ENCODE results near the gene SPATC1L.

Gene SPATC1L

DNA sequence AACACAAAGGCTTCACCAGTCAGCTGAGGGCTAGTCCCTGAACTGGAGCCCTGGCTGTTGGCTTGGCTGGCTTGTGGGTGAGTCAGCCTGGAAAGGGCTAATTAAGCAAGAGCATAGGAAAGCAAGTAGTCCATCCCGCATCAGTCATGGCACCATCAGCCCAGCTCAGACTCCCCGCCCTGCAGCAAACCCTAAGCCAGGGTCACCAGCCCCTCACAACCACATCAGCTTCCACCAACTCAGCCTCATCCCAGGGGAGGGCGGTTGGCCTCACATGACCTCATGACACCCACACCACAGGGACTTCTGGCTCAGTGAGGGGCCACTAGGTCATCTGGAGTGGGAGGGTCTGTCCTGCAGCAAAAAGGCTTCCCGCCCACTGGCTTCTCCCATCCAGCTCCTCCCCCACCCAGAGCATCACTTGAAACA lies 7.0 kb upstream of the SPATC1L start:
- no peak for TF ChIP-seq EZH2 (IDR thresholded peaks at IDR 0.05; ENCODE audit: borderline replicate concordance, low read length)
- TF ChIP-seq, protein P1, sequence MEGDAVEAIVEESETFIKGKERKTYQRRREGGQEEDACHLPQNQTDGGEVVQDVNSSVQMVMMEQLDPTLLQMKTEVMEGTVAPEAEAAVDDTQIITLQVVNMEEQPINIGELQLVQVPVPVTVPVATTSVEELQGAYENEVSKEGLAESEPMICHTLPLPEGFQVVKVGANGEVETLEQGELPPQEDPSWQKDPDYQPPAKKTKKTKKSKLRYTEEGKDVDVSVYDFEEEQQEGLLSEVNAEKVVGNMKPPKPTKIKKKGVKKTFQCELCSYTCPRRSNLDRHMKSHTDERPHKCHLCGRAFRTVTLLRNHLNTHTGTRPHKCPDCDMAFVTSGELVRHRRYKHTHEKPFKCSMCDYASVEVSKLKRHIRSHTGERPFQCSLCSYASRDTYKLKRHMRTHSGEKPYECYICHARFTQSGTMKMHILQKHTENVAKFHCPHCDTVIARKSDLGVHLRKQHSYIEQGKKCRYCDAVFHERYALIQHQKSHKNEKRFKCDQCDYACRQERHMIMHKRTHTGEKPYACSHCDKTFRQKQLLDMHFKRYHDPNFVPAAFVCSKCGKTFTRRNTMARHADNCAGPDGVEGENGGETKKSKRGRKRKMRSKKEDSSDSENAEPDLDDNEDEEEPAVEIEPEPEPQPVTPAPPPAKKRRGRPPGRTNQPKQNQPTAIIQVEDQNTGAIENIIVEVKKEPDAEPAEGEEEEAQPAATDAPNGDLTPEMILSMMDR (IDR thresholded peaks at IDR 0.05; ENCODE audit: low read length): no peak
- Histone ChIP-seq H3K27ac (ENCODE audit: low read depth, low read length, poor library complexity, severe bottlenecking) (no peak overlapping the region), H3K36me3 (ENCODE audit: insufficient read depth, low read length) (peaks cover 59% of the 10 kb centered on the region), H2AFZ (ENCODE audit: low read length) (no peak overlapping the region), H3K4me1 (ENCODE audit: insufficient read depth, low read length, severe bottlenecking) (peaks cover 17% of the 10 kb centered on the region), H3K4me3 (ENCODE audit: low read depth, low read length, poor library complexity, severe bottlenecking) (no peak overlapping the region), H3K79me2 (ENCODE audit: insufficient read depth, low read length) (no peaks in the 10 kb centered on the region), H4K20me1 (ENCODE audit: insufficient read depth, low read length) (no peaks in the 10 kb centered on the region), H3K9me3 (ENCODE audit: low read length) (no peaks in the 10 kb centered on the region), H3K4me2 (ENCODE audit: low read length) (no peak overlapping the region), H3K27me3 (ENCODE audit: insufficient read depth, low read length) (no peaks in the 10 kb centered on the region), H3K9ac (ENCODE audit: low read length) (no peak overlapping the region), H3F3A (ENCODE audit: insufficient read depth, low read length) (no peaks in the 10 kb centered on the region), H3K9me2 (ENCODE audit: low read depth, low read length) (no peaks in the 10 kb centered on the region)

DNA sequence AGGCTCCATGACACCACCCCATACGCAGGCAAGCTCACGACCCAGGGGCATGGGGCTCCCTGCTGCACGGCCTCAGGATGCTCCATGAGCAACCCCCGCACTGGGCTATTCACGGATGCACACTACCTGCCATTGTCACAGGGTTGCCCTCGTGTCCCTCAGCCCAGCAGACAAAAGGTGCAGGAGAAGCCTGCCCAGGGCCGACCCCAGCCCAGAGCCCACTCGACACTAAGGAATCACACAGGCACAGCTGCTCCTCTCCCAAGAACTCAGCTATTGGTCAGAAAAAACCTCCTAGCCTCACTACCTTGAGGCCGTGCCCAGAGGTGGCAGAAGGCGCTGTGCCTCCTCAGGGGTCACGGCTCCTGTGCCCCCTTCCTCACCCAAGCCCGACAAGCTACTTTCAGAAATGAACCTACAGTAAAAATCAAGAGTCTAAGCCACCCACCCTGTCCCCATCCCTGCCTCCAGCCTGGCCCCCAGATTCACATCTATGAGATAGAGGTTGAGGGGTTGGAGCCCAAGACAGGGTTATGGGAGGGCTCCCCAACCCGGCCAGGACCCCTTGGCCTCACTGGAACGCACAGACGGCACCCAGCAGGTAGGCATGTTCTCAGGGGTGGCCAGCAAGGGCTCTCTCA lies 6.4 kb upstream of the SPATC1L start:
- Histone ChIP-seq H3K9me3 (ENCODE audit: low read length) (no peaks in the 10 kb centered on the region), H3K4me2 (ENCODE audit: low read length) (no peak overlapping the region), H3K27ac (ENCODE audit: low read depth, low read length, poor library complexity, severe bottlenecking) (no peak overlapping the region), H3K4me3 (ENCODE audit: low read depth, low read length, poor library complexity, severe bottlenecking) (no peak overlapping the region), H3K9me2 (ENCODE audit: low read depth, low read length) (no peaks in the 10 kb centered on the region), H3K79me2 (ENCODE audit: insufficient read depth, low read length) (no peaks in the 10 kb centered on the region), H3K9ac (ENCODE audit: low read length) (no peak overlapping the region), H3F3A (ENCODE audit: insufficient read depth, low read length) (no peaks in the 10 kb centered on the region; the same call in 1 of the 2 replicates), H3K36me3 (ENCODE audit: insufficient read depth, low read length) (peaks cover 52% of the 10 kb centered on the region), H2AFZ (ENCODE audit: low read length) (no peak overlapping the region), H3K4me1 (ENCODE audit: insufficient read depth, low read length, severe bottlenecking) (peaks cover 24% of the 10 kb centered on the region), H3K27me3 (ENCODE audit: insufficient read depth, low read length) (no peaks in the 10 kb centered on the region), H4K20me1 (ENCODE audit: insufficient read depth, low read length) (no peaks in the 10 kb centered on the region)
- TF ChIP-seq EZH2 (IDR thresholded peaks at IDR 0.05; ENCODE audit: borderline replicate concordance, low read length): no peak
- TF ChIP-seq, protein P1 (IDR thresholded peaks at IDR 0.05; ENCODE audit: low read length): no peak

DNA sequence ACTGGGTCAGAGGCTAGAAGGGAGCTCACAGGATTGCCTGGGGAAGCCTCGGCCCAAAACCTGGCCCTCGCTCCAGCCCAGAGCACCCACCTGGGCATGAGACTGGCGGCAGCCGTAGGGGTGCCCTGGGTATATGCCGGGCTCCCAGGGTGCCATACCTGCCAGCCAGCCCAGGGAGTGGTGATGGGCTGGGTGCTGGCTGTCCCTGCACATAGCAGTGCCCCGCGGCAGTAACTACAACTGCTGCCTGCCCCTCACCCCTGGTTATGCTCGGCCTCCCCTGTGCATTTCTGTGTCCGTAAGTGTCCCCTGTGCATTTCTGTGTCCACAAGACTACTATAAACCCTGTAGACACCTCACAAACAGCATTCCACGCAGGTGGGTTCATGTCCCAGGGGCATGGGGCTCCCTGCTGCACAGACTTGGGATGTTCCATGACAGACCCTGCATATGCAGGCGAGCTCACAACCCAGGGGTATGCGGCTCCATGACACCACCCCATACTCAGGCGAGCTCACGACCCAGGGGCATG lies 5.8 kb upstream of the SPATC1L start:
- H3K27me3 ChIP-seq (ENCODE audit: insufficient read depth, low read length): no peaks in the 10 kb centered on the region
- TF ChIP-seq, protein P1 (IDR thresholded peaks at IDR 0.05; ENCODE audit: low read length): no peak
- TF ChIP-seq EZH2 (IDR thresholded peaks at IDR 0.05; ENCODE audit: borderline replicate concordance, low read length): no peak
- peaks cover 30% of the 10 kb centered on the region for H3K4me1 ChIP-seq (ENCODE audit: insufficient read depth, low read length, severe bottlenecking)
- H4K20me1 ChIP-seq (ENCODE audit: insufficient read depth, low read length): no peaks in the 10 kb centered on the region
- peaks cover 46% of the 10 kb centered on the region for H3K36me3 ChIP-seq (ENCODE audit: insufficient read depth, low read length)
- H3K9ac ChIP-seq (ENCODE audit: low read length): no peak overlapping the region
- no peak overlapping the region for H3K27ac ChIP-seq (ENCODE audit: low read depth, low read length, poor library complexity, severe bottlenecking)
- H3K4me2 ChIP-seq (ENCODE audit: low read length): no peak overlapping the region
- H3F3A ChIP-seq (ENCODE audit: insufficient read depth, low read length): no peaks in the 10 kb centered on the region; the same call in 1 of the 2 replicates
- H3K79me2 ChIP-seq (ENCODE audit: insufficient read depth, low read length): no peaks in the 10 kb centered on the region
- no peaks in the 10 kb centered on the region for H3K9me2 ChIP-seq (ENCODE audit: low read depth, low read length)
- no peak overlapping the region for H2AFZ ChIP-seq (ENCODE audit: low read length)
- no peak overlapping the region for H3K4me3 ChIP-seq (ENCODE audit: low read depth, low read length, poor library complexity, severe bottlenecking)
- H3K9me3 ChIP-seq (ENCODE audit: low read length): no peaks in the 10 kb centered on the region

All from OCI-LY1 (cell line).